HUES48 (cell line): ENCODE results near the gene TRH.
A peak's percentile ranks its signal among the peaks of the same experiment; 100 is the strongest.
"Not testable (repeated sequence)": the region's sequence is repeated elsewhere in the genome, so short reads cannot be mapped to it uniquely, and the experiment has no call there.

Experiments
- H3K27ac ChIP-seq: one replicate; pipeline ENCODE4 v1.7.0; 2013; ENCODE audit warnings: low read depth, low read length, inconsistent platforms
- H3K27me3 ChIP-seq: 2 replicates; pipeline ENCODE4 v1.6.1; 2013; ENCODE audit warnings: mild to moderate bottlenecking, low read length; ENCODE audit not compliant: control insufficient read depth, insufficient read depth
- H3K36me3 ChIP-seq: 2 replicates; pipeline ENCODE4 v1.6.1; 2013; ENCODE audit warnings: low read length; ENCODE audit not compliant: control insufficient read depth, insufficient read depth
- H3K4me1 ChIP-seq: 2 replicates; pipeline ENCODE4 v1.6.1; 2013; ENCODE audit warnings: mild to moderate bottlenecking, low read length; ENCODE audit not compliant: control insufficient read depth, insufficient read depth
- H3K4me3 ChIP-seq: 2 replicates; pipeline ENCODE4 v1.5.1; 2013; ENCODE audit warnings: mild to moderate bottlenecking, low read depth, low read length
- H3K9ac ChIP-seq: 2 replicates; pipeline ENCODE4 v1.6.1; 2013; ENCODE audit warnings: mild to moderate bottlenecking, low read depth, low read length, moderate library complexity
- H3K9me3 ChIP-seq: 2 replicates; pipeline ENCODE4 v1.6.1; 2013; ENCODE audit warnings: low read length; ENCODE audit not compliant: control insufficient read depth, insufficient read depth

Gene TRH

DNA sequence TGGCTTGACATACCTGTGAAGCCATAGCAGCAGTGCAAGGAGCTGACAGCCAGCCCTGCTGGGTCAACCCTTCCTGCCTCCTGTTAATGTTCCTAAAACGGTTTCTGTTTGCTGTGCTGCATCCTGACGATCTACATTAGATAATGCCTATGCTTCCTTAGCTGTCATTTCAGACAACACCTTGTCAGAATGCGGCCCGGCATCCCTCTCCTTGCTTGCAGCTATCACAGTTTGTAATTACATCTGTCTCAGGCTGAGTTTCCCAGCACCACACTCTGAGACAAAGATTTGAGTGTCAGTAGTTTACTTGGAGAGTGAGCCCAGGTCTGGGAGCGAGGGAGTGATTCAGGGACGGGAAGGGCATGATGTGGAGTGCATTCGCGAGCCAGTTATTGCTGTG is 9.0 kb downstream of the TRH start:
- no peak overlapping the region for H3K4me3 ChIP-seq
- H3K27me3 ChIP-seq: peaks cover 38% of the 10 kb centered on the region
- H3K4me1 ChIP-seq: no peaks in the 10 kb centered on the region
- H3K9ac ChIP-seq: no peak overlapping the region
- no peaks in the 10 kb centered on the region for H3K9me3 ChIP-seq
- no peaks in the 10 kb centered on the region for H3K36me3 ChIP-seq
- H3K27ac ChIP-seq: no peak overlapping the region

DNA sequence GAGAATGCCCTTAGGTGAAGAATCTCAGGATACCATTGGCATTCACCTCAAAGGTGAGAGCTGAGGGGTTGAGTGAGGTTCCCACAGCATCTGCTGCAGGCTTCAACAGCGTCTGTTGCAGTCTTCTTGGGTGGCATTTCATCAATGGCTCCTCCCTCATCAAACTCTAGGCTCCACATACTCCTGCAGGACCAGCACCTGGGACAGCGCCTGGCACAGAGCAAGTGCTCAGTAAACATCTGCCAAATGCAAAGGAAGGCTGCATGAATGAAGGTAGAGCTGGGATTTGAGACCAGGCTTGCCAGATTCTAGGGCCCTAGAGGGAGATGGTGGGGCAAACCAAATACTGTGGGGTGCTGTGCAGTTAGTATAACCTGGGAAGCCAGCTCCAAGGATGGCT is 9.6 kb downstream of the TRH start:
- H3K4me3 ChIP-seq: no peak overlapping the region
- H3K27ac ChIP-seq: no peak overlapping the region
- H3K27me3 ChIP-seq: peaks cover 32% of the 10 kb centered on the region

DNA sequence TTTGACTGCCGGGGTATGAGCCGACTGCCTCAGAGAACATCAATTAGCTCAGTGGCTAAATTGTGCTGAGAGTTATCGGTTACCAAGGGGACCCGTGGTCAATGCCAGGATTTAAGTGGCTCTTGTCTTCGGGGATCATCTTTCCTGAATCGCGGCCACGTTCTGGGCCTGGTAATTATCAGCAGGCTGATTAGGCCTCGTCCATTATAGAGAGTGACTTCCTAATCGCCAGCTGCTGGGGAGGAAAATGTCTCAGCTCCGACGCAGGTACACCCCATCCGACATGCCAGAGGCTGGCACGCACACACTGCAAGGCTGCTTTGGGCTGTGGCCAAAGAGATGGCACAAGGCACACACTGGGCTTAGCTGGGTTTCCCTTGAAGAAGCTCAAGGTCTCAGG is 10.6 kb downstream of the TRH start:
- H3K27me3 ChIP-seq: peaks cover 28% of the 10 kb centered on the region
- H3K4me3 ChIP-seq: no peak overlapping the region
- H3K9ac ChIP-seq: no peak overlapping the region
- H3K36me3 ChIP-seq: no peaks in the 10 kb centered on the region
- H3K4me1 ChIP-seq: no peaks in the 10 kb centered on the region
- H3K9me3 ChIP-seq: no peaks in the 10 kb centered on the region
- H3K27ac ChIP-seq: no peak overlapping the region

More for the DNA sequence above, 9.6 kb downstream of the TRH start:
- H3K9ac ChIP-seq: no peak overlapping the region
- H3K4me1 ChIP-seq: no peaks in the 10 kb centered on the region
- H3K36me3 ChIP-seq: no peaks in the 10 kb centered on the region
- no peaks in the 10 kb centered on the region for H3K9me3 ChIP-seq

DNA sequence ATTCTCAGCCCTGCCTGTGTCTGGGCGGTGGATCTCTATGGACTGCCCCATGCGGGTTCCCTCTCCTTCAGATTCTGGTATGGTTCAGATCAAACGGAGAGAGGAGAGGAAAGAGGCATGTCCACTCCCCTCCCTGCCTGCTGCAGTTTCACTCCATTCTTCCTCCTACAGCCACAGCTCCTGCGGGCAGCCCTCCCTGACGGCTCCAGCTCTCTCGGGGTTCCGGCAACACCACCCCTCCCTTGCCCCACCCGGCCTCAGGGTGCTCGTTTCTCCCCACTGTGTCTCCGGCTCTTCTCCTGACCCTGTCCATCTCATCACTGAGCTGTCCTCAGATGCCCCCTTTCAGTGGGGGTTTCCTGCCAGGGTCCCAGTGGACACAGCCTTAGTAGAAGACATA is 13.9 kb downstream of the TRH start:
- H3K36me3 ChIP-seq: no peaks in the 10 kb centered on the region

DNA sequence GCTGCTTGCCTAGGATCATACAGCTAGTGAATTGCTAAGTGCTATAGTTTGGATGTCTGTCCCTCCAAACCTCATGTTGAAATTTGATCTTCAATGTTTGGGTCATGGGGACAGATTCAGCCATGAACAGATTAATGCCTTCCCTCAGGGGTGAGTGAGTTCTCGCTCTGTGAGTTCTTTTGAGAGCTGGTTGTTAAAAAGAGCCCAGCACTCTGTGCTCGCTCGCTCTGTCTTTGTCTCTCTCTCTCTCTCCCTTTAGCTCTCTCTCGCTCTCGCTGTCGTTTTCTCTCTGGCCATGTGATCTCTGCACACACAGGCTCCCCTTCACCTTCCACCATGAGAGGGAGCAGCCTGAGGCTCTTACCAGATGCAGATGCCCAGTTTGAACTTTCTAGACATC is 14.9 kb downstream of the TRH start:
- no peaks in the 10 kb centered on the region for H3K36me3 ChIP-seq
- no peaks in the 10 kb centered on the region for H3K4me1 ChIP-seq
- no peak overlapping the region for H3K4me3 ChIP-seq
- no peak overlapping the region for H3K9ac ChIP-seq
- H3K27me3 ChIP-seq: peaks cover 6% of the 10 kb centered on the region; the same call in 1 of the 2 replicates
- no peaks in the 10 kb centered on the region for H3K9me3 ChIP-seq
- H3K27ac ChIP-seq: no peak overlapping the region

More for the DNA sequence above, 13.9 kb downstream of the TRH start:
- no peaks in the 10 kb centered on the region for H3K9me3 ChIP-seq
- H3K4me1 ChIP-seq: no peaks in the 10 kb centered on the region
- no peak overlapping the region for H3K27ac ChIP-seq
- no peak overlapping the region for H3K9ac ChIP-seq
- peaks cover 6% of the 10 kb centered on the region; the same call in 1 of the 2 replicates for H3K27me3 ChIP-seq
- H3K4me3 ChIP-seq: no peak overlapping the region

DNA sequence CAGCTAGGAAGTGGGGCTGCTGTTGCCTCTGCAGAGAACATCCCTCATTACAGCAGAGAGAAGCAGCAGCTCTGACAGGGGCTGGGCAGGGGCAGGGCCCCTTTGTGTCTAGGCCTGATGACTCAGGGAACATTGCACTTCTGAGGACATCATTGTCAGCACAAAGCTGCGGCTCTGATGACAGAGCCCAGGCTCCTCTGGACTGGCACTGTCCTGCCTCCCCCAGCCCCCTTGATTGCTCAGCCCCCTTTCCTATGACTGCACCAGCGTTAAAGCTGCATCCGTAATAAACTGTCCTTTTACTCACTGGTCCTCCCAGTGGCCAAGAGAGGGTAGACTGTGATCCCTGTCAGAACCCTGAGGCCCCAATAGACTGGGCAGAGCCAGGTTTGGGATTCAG is 18.3 kb downstream of the TRH start:
- no peaks in the 10 kb centered on the region for H3K4me1 ChIP-seq
- no peaks in the 10 kb centered on the region for H3K9me3 ChIP-seq
- peaks cover 10% of the 10 kb centered on the region for H3K27me3 ChIP-seq

DNA sequence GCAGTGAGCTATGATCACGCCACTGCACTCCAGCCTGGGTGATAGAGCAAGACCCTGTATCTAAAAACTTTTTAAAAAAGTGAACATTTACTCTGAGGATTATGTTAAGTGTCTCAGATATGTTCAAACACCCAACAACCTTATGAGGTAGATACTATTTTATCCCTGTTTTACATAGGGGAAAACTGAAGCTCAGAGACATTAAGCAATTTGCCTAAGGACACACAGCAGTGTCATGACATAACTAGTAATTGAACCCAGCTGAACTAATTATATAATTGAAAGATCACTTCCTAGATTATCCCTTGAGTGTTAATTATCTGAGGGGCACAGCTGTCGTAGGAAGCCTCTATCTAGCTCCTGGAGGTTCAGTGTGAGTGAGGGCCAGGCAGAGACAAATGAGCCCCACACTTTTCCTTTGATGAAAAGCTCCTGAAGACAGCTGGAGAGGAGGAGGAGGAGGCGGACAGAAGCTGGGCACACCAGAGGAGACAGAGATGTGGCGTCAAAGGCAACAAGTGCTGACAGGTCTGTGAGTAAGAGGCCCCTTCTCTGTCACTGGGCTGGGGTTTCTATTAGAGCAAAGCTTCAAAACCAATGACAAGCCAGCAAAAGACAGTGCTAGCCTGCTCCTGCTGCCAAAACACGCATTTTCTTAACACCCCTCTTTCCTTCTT is 20.5 kb downstream of the TRH start:
- Histone ChIP-seq H3K27me3 (peaks cover 7% of the 10 kb centered on the region), H3K36me3 (no peaks in the 10 kb centered on the region), H3K27ac (no peak overlapping the region), H3K4me1 (no peaks in the 10 kb centered on the region), H3K4me3 (no peak overlapping the region), H3K9ac (no peak overlapping the region), H3K9me3 (no peaks in the 10 kb centered on the region)

More for the DNA sequence above, 18.3 kb downstream of the TRH start:
- Histone ChIP-seq H3K36me3 (no peaks in the 10 kb centered on the region), H3K9ac (no peak overlapping the region), H3K4me3 (no peak overlapping the region), H3K27ac (no peak overlapping the region)

DNA sequence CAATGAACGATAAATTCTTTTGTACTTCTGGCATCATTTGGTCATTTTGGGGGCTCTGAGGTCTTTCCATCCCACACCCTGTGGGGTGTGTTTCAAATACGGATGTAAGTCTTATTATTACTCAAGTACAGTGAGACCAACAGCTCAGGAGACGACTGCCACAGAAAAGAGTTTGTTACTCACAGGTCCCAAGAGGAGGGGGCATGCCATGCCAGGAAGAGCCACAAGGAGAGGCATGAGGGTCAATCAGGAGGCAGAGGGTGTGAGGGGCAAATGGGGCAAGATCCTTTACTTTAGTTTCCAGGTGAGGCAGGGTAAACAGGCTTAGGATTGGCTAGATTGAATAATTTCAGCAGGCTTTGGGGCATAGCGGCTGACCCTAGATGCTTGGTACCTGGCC is 21.6 kb downstream of the TRH start:
- no peak overlapping the region for H3K9ac ChIP-seq
- no peaks in the 10 kb centered on the region for H3K4me1 ChIP-seq
- no peak overlapping the region for H3K4me3 ChIP-seq
- peaks cover 11% of the 10 kb centered on the region for H3K27me3 ChIP-seq
- no peak overlapping the region for H3K27ac ChIP-seq
- no peaks in the 10 kb centered on the region for H3K36me3 ChIP-seq
- no peaks in the 10 kb centered on the region for H3K9me3 ChIP-seq

DNA sequence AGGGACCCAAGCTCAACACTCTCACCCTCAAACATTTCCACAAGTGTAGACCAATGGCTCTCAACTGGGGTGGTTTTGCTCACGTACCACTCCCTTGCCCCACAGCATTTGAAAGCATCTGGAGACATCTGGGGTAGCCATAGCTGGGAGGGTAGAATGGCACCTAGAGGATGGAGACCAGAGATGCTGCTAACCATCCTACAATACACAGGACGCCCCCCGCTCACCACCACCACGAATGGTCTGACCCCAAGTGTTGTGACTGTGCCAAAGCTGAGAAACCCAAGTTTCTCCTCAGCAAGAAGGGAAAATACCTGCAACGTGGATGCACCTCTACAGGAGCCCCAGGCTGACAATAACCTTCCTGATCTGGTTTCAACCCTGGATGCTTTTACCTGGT is 24.7 kb downstream of the TRH start:
- H3K36me3 ChIP-seq, H3K4me1 ChIP-seq, H3K27ac ChIP-seq, H3K4me3 ChIP-seq, H3K9ac ChIP-seq, H3K9me3 ChIP-seq: not testable (repeated sequence)
- peaks cover 25% of the 10 kb centered on the region for H3K27me3 ChIP-seq

DNA sequence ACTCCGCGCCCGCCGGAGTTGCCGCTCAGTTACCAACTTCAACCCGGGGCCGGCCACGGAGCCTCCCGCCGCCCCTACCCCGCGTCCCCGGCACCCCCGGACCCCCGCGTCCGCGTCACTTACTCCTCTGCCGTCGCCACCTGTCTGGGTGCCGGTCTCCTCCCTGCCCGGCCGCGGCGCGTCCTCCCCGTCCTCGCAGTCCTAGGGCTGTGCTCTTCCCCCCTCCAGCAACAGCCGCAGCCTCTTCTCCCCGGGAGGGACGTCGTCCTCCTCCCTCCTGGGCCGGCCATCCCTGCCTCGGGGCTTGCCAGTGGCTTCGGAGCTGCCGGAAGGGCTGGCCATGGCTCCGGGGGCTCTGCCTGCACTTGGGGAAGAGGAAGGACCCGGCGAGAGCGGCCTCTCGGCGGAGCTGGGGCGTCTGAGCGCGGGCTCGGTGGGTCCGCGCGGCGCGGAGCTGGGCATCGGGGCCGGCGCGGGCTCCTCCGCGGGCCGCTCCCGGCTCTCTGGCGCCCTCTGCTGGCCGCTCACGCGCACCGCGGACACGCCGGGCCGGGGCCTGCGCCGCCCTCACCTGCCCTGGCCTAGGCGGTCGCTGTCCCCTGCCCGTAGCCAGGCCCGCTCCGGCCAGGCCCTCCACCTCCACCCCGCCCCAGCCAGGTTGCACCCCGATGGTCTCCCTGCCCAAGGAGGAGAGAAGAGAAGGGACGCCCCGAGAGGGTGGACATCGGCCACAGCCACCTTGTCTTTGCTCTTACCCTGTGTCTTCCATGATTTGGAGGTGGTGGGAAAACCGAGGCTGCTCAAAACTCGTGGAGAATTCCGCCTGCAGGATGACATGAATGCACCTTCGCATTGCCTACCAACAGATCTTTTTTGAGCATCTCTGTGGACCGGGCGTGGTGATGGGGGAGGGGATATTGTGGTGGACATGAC is 28.4 kb downstream of the TRH start:
- H3K9ac ChIP-seq, H3K9me3 ChIP-seq, H3K27ac ChIP-seq, H3K4me1 ChIP-seq, H3K36me3 ChIP-seq: not testable (repeated sequence)
- H3K4me3 ChIP-seq: peak overlapping the region; percentile 57
- peaks cover 21% of the 10 kb centered on the region for H3K27me3 ChIP-seq

DNA sequence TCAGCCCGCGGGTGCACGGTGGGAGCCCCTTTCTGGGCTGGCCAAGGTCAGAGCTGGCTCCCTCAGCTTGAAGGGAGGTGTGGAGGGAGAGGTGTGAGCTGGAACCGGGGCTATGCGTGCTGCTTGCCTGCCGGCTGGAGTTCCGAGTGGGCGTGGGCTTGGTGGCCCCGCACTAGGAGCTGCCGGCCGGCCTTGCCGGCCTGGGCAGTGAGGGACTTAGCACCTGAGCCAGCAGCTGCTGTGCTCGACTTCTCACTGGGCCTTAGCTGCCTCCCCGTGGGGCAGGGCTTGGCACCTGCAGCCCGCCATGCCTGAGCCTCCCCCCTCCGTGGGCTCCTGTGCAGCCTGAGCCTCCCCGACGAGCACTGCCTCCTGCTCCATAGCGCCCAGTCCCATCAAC is 36.0 kb downstream of the TRH start:
- H3K27me3 ChIP-seq: no peaks in the 10 kb centered on the region
- no peak overlapping the region for H3K27ac ChIP-seq
- H3K4me3 ChIP-seq: no peak overlapping the region
- no peak overlapping the region for H3K9ac ChIP-seq
- no peaks in the 10 kb centered on the region for H3K36me3 ChIP-seq
- H3K9me3 ChIP-seq: no peaks in the 10 kb centered on the region
- H3K4me1 ChIP-seq: no peaks in the 10 kb centered on the region
